Measurements from ENCODE around the gene GRIN2A.

GRIN2A gene

GRCh38 chr16:10130538-10130937 is 51.7 kb downstream of the GRIN2A start:
- no peak for DNase-seq (ENCODE audit: low read depth)

GRCh38 chr16:10128397-10129258 is 53.6 kb downstream of the GRIN2A start:
- no peak for DNase-seq (ENCODE audit: low read depth)

- peak; percentile 91 for DNase-seq (ENCODE audit: low read depth)
Measured at GRCh38 chr16:10126686-10127085, 55.5 kb downstream of the GRIN2A start.

GRCh38 chr16:10123141-10123540 is 59.1 kb downstream of the GRIN2A start:
- DNase-seq (ENCODE audit: low read depth), result no peak

- DNase-seq (ENCODE audit: low read depth), result no peak
Measured at GRCh38 chr16:10122546-10122945, 59.7 kb downstream of the GRIN2A start.

- no peak for DNase-seq (ENCODE audit: low read depth)
Measured at GRCh38 chr16:10121897-10122425, 60.3 kb downstream of the GRIN2A start.

GRCh38 chr16:10121491-10121890 is 60.7 kb downstream of the GRIN2A start:
- DNase-seq (ENCODE audit: low read depth), result peak; percentile 55

- DNase-seq (ENCODE audit: low read depth), result no peak
Measured at GRCh38 chr16:10120953-10121352, 61.3 kb downstream of the GRIN2A start.

GRCh38 chr16:10114409-10114808 is 67.8 kb downstream of the GRIN2A start:
- DNase-seq (ENCODE audit: low read depth), result peak; percentile 67

GRCh38 chr16:10113248-10113647 is 69.0 kb downstream of the GRIN2A start:
- no peak for DNase-seq (ENCODE audit: low read depth)

- DNase-seq (ENCODE audit: low read depth), result no peak
Measured at GRCh38 chr16:10112021-10112420, 70.2 kb downstream of the GRIN2A start.

GRCh38 chr16:10111156-10111761 is 71.0 kb downstream of the GRIN2A start:
- no peak for DNase-seq (ENCODE audit: low read depth)

GRCh38 chr16:10110552-10110951 is 71.7 kb downstream of the GRIN2A start:
- DNase-seq (ENCODE audit: low read depth), result no peak

GRCh38 chr16:10107081-10107480 is 75.1 kb downstream of the GRIN2A start:
- no peak for DNase-seq (ENCODE audit: low read depth)

- DNase-seq (ENCODE audit: low read depth), result no peak
Measured at GRCh38 chr16:10103700-10104099, 78.5 kb downstream of the GRIN2A start.

GRCh38 chr16:10103118-10103517 is 79.1 kb downstream of the GRIN2A start:
- DNase-seq (ENCODE audit: low read depth), result peak; percentile 62

GRCh38 chr16:10100829-10101228 is 81.4 kb downstream of the GRIN2A start:
- no peak for DNase-seq (ENCODE audit: low read depth)

- no peak for DNase-seq (ENCODE audit: low read depth)
Measured at GRCh38 chr16:10098991-10099390, 83.2 kb downstream of the GRIN2A start.

- no peak for DNase-seq (ENCODE audit: low read depth)
Measured at GRCh38 chr16:10097271-10097670, 85.0 kb downstream of the GRIN2A start.

GRCh38 chr16:10093576-10093975 is 88.7 kb downstream of the GRIN2A start:
- peak; percentile 47 for DNase-seq (ENCODE audit: low read depth)

- peak; percentile 52 for DNase-seq (ENCODE audit: low read depth)
Measured at GRCh38 chr16:10090816-10091215, 91.4 kb downstream of the GRIN2A start.

GRCh38 chr16:10088380-10088793 is 93.8 kb downstream of the GRIN2A start:
- peak; percentile 22 for DNase-seq (ENCODE audit: low read depth)

- DNase-seq (ENCODE audit: low read depth), result no peak
Measured at GRCh38 chr16:10087151-10087550, 95.1 kb downstream of the GRIN2A start.

Data from stromal cell of bone marrow (primary cell).